ENCODE data around the gene MEGF9.
"Not testable (repeated sequence)": the region's sequence is repeated elsewhere in the genome, so short reads cannot be mapped to it uniquely, and the experiment has no call there.

MEGF9 gene

DNA sequence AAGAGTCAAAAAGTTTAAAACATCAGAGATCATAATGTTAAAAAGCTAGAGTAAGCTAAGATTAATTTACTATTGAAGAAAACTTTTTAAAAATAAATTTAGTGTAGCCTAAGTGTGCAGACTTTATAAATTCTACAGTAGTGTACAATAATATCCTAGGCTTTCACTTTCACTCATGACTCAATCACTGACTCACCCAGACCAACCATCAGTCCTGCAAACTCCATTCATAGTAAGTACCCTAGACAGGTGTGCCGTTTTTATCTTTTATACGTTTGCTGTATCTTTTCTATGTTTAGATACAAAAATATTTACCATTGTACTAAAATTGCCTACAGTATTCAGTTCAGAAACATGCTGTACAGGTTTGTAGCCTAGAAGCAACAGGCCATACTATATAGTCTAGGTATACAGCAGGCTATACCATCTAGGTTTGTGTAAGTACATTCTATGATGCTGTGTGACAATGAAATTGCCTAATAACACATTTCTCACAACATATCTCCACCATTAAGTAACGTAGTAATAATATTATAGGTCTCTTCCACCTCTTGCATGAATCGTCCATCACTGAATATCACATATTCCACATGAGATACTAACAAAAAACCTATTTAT, 59.2 kb downstream of the MEGF9 start:
- DNase-seq (ENCODE audit: low read depth), result no peak

DNA sequence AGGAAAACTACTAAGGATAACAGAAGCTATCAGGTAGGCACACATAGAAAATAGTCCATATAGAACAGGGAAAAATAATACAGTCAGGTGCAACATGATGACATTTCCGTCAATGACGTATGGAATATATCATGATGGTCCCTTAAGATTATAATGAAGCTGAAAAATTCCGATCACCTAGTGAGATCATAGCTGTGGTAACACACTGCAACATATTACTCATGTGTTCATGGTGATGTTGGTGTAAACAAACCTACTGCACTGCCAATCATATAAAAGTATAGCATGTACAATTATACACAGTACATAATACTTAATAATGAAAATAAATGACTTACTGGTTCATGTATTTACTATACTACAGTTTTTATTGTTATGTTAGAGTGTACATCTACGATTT, 60.0 kb downstream of the MEGF9 start:
- no peak for DNase-seq (ENCODE audit: low read depth)

DNA sequence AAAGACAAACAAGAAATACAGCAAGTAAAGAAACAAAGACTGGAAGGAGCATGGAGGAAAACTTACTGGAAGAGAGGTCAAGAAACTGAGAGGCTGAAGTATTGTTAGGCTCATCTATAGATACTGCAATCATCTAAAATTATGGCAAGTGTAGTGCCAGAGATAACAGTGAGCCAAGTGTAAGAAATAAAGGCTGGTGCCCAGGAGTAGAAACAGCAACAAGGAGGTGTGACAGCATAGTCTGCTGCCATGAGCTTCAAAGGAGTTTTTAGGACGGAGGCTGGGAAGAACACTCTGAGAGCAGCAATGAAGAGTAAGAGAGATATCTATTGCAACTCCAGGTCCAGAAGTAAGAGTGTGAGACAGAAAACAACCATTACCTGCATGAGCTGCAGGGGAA, 60.5 kb downstream of the MEGF9 start:
- no peak for DNase-seq (ENCODE audit: low read depth)

DNA sequence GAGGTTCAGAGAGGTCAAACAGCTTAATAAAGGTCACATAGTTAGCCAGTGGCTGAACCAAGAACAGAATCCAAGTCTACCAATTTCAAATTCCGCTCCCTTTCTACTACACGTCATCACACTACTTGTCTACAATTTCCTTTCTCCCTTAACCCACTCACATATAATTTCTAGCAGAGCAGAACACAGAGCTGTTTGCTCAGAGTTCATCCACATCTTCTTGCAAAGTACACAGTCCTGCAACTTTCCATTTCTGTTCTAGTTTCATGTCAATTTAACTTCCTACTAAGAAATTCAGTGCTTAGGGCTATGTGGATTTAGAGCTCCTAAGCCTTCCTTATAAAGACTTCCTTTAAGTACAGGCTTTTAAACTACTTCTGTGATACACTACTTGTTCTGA, 61.3 kb downstream of the MEGF9 start:
- no peak for DNase-seq (ENCODE audit: low read depth)

GRCh38 chr9:120650352-120650751, 63.9 kb downstream of the MEGF9 start:
- no peak for DNase-seq (ENCODE audit: low read depth)

- DNase-seq (ENCODE audit: low read depth), result no peak
Measured at GRCh38 chr9:120648581-120649197, 65.6 kb downstream of the MEGF9 start.

GRCh38 chr9:120646948-120647347, 67.3 kb downstream of the MEGF9 start:
- no peak for DNase-seq (ENCODE audit: low read depth)

DNA sequence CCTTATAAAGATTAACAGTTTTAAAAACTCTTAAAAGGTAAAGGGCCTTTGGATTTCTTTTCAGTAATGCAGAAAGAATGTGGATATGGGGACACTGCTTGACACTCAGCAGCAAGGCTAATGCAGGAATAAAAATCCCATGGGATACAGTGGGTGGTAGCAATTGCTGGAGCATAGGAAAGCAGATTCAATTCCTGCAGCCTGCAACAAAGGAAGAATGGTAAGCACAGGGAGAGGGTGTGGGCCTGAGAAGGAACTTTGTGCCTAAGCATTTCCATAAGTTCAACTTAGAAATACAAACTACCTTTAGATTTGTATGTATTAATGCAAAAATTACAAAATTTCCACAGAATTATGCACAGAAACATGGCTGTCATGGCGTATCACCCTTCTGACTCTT, 68.5 kb downstream of the MEGF9 start:
- no peak for DNase-seq (ENCODE audit: low read depth)

DNA sequence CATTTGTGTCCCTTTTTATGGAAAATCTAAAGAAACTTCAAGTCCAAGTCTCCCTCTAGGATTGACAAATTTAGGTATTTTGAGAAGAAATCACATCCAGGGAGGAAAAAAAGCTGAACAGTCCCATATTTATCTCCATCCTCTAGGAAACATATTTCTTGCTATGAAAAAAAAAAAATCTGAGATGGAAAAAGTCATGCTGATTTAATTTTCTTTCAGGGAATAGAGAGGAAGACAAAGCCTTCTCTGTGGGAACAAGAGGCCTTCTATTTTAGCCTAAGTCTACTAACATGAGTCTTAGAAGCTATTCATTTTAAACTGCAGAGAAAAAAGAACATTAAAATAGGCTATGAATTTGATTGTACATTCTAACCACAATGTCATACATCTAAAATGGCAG, 71.2 kb downstream of the MEGF9 start:
- no peak for DNase-seq (ENCODE audit: low read depth)

DNA sequence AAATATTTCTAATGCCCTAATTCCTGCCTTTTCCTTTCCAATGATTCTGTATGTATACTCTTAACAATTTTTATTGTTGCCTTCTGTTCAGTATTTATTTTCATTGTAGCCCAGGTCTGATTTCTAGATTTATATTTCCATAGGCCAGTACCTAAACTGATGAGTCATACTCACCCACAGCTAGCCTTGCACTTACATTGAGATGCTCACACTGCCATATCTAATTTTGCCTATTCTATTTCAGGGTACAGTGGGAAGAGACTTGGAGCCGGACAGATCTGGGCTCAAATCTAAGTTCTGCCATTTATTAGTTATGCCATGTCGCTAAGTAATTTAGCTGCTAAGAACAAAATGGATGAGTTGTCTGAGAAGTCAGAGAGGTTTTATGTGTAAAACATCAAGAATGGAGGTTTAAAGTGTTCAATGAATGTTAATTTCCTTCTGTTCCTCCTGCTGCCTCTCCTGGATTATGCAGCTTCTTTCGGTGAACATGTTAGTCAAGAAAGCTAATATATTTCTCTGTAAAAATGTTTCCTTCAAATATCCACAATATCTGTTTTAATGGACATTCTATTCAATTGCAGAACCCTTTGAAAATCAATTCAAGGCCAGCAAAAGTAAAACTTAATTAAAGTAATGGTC, 72.0 kb downstream of the MEGF9 start:
- DNase-seq (ENCODE audit: low read depth), result no peak

- DNase-seq (ENCODE audit: low read depth), result not testable (repeated sequence)
Measured at GRCh38 chr9:120640874-120641273, 73.4 kb downstream of the MEGF9 start.

- no peak for DNase-seq (ENCODE audit: low read depth)
Measured at GRCh38 chr9:120640380-120640779, 73.9 kb downstream of the MEGF9 start.

GRCh38 chr9:120637919-120638318, 76.4 kb downstream of the MEGF9 start:
- DNase-seq (ENCODE audit: low read depth), result no peak

- no peak for DNase-seq (ENCODE audit: low read depth)
Measured at GRCh38 chr9:120636194-120636957, 77.9 kb downstream of the MEGF9 start.

DNA sequence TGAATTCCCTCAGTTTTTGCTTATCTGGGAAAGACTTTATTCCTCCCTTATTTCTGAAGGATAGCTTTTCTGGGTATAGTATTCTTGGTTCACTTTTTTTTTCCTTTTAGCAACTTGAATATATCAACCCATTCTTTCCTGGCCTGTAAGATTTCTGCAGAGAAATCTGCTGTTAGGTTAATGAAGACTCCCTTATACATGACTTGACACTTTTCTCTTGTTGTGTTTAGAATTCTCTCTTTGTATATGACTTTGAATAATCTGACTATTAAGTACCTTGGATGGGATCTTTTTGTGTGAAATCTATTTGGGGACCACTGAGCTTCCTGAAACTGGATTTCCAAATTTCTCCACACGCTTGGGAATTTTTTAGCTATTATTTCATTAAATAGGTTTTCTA, 79.3 kb downstream of the MEGF9 start:
- DNase-seq (ENCODE audit: low read depth), result no peak

DNA sequence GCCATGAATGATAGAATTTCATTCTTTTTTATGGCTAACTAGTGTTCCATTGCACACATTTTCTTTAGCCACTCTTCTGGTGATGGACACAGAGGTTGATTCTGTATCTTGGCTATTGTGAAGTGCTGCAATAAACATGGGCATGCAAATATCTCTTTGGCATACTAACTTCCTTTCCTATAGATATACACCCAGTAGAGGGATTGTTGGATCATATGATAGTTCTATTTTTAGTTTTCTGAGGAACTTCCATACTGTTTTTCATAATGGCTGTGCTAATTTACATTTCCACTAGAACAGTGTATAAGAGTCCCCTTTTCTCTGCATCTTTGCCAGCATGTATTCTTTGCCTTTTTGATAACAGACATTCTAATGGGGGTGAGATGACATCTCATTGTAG, 83.9 kb downstream of the MEGF9 start:
- DNase-seq (ENCODE audit: low read depth), result no peak

- not testable (repeated sequence) for DNase-seq (ENCODE audit: low read depth)
Measured at GRCh38 chr9:120628925-120629497, 85.3 kb downstream of the MEGF9 start.

GRCh38 chr9:120628207-120628924, 85.9 kb downstream of the MEGF9 start:
- DNase-seq (ENCODE audit: low read depth), result no peak

- DNase-seq (ENCODE audit: low read depth), result no peak
Measured at GRCh38 chr9:120627073-120627472, 87.2 kb downstream of the MEGF9 start.

DNA sequence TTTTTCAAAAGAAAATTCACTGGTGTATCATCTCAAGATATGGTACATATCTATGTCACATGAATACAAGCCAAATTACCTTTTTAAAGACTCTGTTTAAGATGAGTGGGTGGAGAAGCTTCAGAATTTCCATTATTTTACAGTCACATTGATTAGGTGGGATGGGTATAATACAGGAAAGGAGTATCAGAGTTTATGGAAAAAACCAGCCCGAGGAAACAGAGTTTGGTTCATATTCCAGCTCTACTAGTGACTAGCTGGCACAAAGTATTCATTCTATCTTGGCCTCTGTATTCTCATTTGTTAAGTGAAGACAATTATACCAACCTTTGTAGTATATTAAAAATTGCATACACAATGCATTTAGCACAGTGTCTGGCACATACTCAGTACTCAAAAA, 87.8 kb downstream of the MEGF9 start:
- DNase-seq (ENCODE audit: low read depth), result no peak

DNA sequence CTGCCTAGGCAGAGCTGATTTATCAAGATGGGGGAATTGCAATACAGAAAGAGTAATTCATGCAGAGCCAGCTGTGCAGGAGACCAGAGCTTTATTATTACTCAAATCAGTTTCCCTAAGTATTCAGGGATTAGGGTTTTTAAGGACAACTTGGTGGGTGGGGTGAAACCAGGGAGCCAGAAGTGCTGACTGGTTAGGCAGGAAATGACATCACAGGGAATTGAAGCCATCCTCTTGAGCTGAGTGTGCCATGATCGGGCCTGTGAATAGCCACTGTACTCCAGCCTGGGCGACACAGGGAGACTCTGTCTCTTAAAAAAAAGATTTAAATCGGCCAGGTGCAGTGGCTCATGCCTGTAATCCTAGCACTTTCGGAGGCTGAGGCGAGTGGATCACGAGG, 89.0 kb downstream of the MEGF9 start:
- no peak for DNase-seq (ENCODE audit: low read depth)

DNA sequence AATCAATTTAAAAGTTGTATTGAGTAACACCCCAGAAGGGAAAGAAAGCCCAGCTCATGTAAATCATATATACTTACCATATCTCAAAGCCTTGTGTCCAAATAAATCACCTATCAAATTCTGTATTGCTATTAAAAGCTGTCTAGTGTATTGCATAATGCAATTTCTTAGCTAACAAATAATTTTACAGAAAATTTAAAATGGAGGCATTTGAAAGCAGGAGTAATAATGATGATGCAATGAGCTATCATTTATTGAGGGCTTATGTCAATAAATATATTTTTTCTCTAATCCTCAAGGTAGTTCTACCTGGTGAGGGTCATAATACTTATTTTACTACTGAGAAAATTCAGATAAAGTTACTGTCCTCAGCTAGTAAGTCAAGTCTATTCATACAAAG, 91.5 kb downstream of the MEGF9 start:
- no peak for DNase-seq (ENCODE audit: low read depth)
